Adrenal gland (tissue), 5 donors: Measurements from ENCODE around the gene TNNI3.

Experiments
- POLR2A ChIP-seq, 2 donors: fragments of 450-650 bp; IDR thresholded peaks; one replicate each; pipeline ENCODE4 v1.6.1; 2017; ENCODE audit warnings: antibody characterized with exemption in 2 of 2, mild to moderate bottlenecking in 2 of 2, moderate library complexity in 1 of 2
- TF ChIP-seq, protein P1 (sequence below), 6 experiments: fragments of 450-650 bp in 4 of 6; fragments of 200-600 bp in 2 of 6; sonication (generic) in 1 of 6; IDR thresholded peaks; 1 replicate in 5 of 6; 2 replicates in 1 of 6; pipeline versions ENCODE4 v1.5.1 to v1.8.0; 2016 to 2021; ENCODE audit warnings: antibody characterized with exemption in 6 of 6, mild to moderate bottlenecking in 2 of 6, moderate library complexity in 1 of 6
- donor health status: DM: no; HTN: no; CAD: no.

DNA sequence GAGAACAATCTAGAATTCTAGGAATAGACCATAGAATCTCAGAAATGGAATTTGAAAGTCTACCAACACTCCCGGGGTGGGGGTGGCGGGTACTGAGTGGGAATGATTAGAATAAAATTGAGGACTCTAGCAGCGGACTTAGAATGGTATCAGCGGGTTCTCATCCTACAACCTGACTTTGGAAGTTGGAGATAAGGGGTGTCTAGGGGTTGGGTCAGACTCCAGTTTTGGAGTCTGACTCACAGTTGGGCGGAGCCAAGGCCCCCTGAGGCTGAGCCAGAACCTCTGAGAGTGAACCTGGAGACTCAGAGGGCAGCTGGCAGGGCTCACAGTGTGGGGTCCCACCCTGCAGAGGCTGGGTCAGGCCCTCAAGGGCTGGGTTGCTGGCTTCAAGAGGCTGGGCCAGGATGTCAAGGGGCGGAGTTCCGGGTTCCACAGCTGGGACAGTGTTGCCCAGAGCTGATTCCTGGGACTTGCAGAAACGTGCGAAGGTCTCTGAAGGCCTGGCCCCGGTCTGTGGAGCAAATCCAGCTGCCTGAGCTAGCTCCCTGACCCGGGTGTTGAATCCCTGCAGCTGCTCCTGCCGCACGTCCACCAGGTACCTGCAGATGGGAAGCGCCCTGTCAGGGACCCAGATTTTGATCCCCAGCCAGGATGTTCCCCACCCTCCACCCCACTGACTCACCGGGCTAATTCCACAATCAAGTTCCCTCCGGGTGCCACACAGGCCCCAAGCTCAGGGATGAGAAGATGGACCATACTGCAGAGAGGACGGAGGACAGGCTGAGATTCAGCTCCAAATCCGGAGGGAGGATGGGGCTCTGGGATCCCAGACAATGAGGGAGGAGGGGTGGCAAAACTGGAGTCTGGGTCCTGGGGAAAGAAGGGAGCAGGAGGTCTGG, 1.6 kb upstream of the TNNI3 start:
- TF ChIP-seq, protein P1, sequence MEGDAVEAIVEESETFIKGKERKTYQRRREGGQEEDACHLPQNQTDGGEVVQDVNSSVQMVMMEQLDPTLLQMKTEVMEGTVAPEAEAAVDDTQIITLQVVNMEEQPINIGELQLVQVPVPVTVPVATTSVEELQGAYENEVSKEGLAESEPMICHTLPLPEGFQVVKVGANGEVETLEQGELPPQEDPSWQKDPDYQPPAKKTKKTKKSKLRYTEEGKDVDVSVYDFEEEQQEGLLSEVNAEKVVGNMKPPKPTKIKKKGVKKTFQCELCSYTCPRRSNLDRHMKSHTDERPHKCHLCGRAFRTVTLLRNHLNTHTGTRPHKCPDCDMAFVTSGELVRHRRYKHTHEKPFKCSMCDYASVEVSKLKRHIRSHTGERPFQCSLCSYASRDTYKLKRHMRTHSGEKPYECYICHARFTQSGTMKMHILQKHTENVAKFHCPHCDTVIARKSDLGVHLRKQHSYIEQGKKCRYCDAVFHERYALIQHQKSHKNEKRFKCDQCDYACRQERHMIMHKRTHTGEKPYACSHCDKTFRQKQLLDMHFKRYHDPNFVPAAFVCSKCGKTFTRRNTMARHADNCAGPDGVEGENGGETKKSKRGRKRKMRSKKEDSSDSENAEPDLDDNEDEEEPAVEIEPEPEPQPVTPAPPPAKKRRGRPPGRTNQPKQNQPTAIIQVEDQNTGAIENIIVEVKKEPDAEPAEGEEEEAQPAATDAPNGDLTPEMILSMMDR (IDR thresholded peaks at IDR 0.05) = no peak
- TF ChIP-seq POLR2A (IDR thresholded peaks at IDR 0.05) = no peak
